ENCODE measurements around the gene MAN1C1.

The MAN1C1 gene

GRCh38 chr1:25821112-25821476, 204.5 kb downstream of the MAN1C1 start:
- DNase-seq = no peak

GRCh38 chr1:25821630-25822091, 205.1 kb downstream of the MAN1C1 start:
- DNase-seq = no peak

GRCh38 chr1:25825605-25826004, 209.0 kb downstream of the MAN1C1 start:
- no peak for DNase-seq

- DNase-seq = no peak
Measured at GRCh38 chr1:25826571-25826970, 210.0 kb downstream of the MAN1C1 start.

GRCh38 chr1:25828491-25828890, 211.9 kb downstream of the MAN1C1 start:
- DNase-seq = no peak

GRCh38 chr1:25829046-25829445, 212.5 kb downstream of the MAN1C1 start:
- no peak for DNase-seq

- DNase-seq = no peak
Measured at GRCh38 chr1:25831569-25832196, 215.1 kb downstream of the MAN1C1 start.

- DNase-seq = no peak
Measured at GRCh38 chr1:25832336-25833037, 215.9 kb downstream of the MAN1C1 start.

GRCh38 chr1:25833158-25833557, 216.6 kb downstream of the MAN1C1 start:
- no peak for DNase-seq
